ENCODE measurements around the gene THBS3.

Gene THBS3

GRCh38 chr1:155210314-155211104, 2.8 kb upstream of the THBS3 start:
- no peak for TF ChIP-seq GATA2 (IDR thresholded peaks at IDR 0.05; ENCODE audit: low read depth, low read length)
- TF ChIP-seq GATA3 (IDR thresholded peaks at IDR 0.05; ENCODE audit: low read depth, low read length) = no peak

- no peak for TF ChIP-seq GATA3 (IDR thresholded peaks at IDR 0.05; ENCODE audit: low read depth, low read length)
- no peak for TF ChIP-seq GATA2 (IDR thresholded peaks at IDR 0.05; ENCODE audit: low read depth, low read length)
Observed at GRCh38 chr1:155209312-155209721, 1.6 kb upstream of the THBS3 start.

GRCh38 chr1:155208541-155209311, 1.0 kb upstream of the THBS3 start, which contains the start of gene MTX1:
TSS of gene MTX1 (plus strand) at chr1:155208695. CDS start at chr1:155208805, 110 bp downstream.
- TF ChIP-seq GATA2 (IDR thresholded peaks at IDR 0.05; ENCODE audit: low read depth, low read length) (no peak), GATA3 (IDR thresholded peaks at IDR 0.05; ENCODE audit: low read depth, low read length) (no peak)

- TF ChIP-seq GATA2 (IDR thresholded peaks at IDR 0.05; ENCODE audit: low read depth, low read length) (no peak), GATA3 (IDR thresholded peaks at IDR 0.05; ENCODE audit: low read depth, low read length) (no peak)
Observed at GRCh38 chr1:155206891-155207805, 549 bp downstream of the THBS3 start.

GRCh38 chr1:155205969-155206593, 1.6 kb downstream of the THBS3 start:
- TF ChIP-seq GATA3 (IDR thresholded peaks at IDR 0.05; ENCODE audit: low read depth, low read length) (no peak), GATA2 (IDR thresholded peaks at IDR 0.05; ENCODE audit: low read depth, low read length) (no peak)

- TF ChIP-seq GATA3 (IDR thresholded peaks at IDR 0.05; ENCODE audit: low read depth, low read length) (no peak), GATA2 (IDR thresholded peaks at IDR 0.05; ENCODE audit: low read depth, low read length) (no peak)
Observed at GRCh38 chr1:155205035-155205434, 2.7 kb downstream of the THBS3 start.

- TF ChIP-seq GATA3 (IDR thresholded peaks at IDR 0.05; ENCODE audit: low read depth, low read length) = no peak
- TF ChIP-seq GATA2 (IDR thresholded peaks at IDR 0.05; ENCODE audit: low read depth, low read length) = no peak
Observed at GRCh38 chr1:155202731-155203515, 4.8 kb downstream of the THBS3 start.

- TF ChIP-seq GATA3 (IDR thresholded peaks at IDR 0.05; ENCODE audit: low read depth, low read length) = no peak
- no peak for TF ChIP-seq GATA2 (IDR thresholded peaks at IDR 0.05; ENCODE audit: low read depth, low read length)
Observed at GRCh38 chr1:155202198-155202597, 5.5 kb downstream of the THBS3 start.

- TF ChIP-seq GATA3 (IDR thresholded peaks at IDR 0.05; ENCODE audit: low read depth, low read length) (no peak), GATA2 (IDR thresholded peaks at IDR 0.05; ENCODE audit: low read depth, low read length) (no peak)
Observed at GRCh38 chr1:155200920-155201319, 6.8 kb downstream of the THBS3 start.

- TF ChIP-seq GATA2 (IDR thresholded peaks at IDR 0.05; ENCODE audit: low read depth, low read length) = no peak
- TF ChIP-seq GATA3 (IDR thresholded peaks at IDR 0.05; ENCODE audit: low read depth, low read length) = no peak
Observed at GRCh38 chr1:155199792-155200191, 7.9 kb downstream of the THBS3 start.

- no peak for TF ChIP-seq GATA3 (IDR thresholded peaks at IDR 0.05; ENCODE audit: low read depth, low read length)
- no peak for TF ChIP-seq GATA2 (IDR thresholded peaks at IDR 0.05; ENCODE audit: low read depth, low read length)
Observed at GRCh38 chr1:155198547-155198906, 9.2 kb downstream of the THBS3 start.

- TF ChIP-seq GATA2 (IDR thresholded peaks at IDR 0.05; ENCODE audit: low read depth, low read length) (no peak), GATA3 (IDR thresholded peaks at IDR 0.05; ENCODE audit: low read depth, low read length) (no peak)
Observed at GRCh38 chr1:155197901-155198546, 9.7 kb downstream of the THBS3 start.
